ENCODE results near the gene RENBP.

DNA sequence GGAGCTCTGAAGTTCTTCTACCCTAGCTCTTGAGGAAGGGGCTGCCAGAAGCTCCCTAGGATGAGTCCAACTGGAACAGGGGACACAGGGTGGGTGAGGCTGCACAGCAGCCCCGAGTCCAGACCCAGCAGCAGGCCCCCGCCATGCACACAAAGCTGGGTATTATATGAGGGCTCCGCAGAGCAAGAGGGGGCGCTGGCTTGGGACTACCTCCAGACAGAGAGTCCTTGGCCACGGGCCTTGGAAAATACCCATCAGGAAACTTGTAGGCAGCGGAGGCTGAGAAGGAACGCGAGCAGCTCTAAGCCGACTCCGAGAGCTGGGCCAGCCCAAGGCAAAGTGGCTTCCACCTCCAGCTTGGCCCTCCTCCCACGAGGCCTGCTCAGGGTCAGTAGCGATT lies 19.1 kb upstream of the RENBP start:
- TF ChIP-seq POLR2AphosphoS5 (IDR thresholded peaks at IDR 0.05; ENCODE audit: borderline replicate concordance, low read depth, low read length) (no peak), EZH2 (IDR thresholded peaks at IDR 0.05) (no peak)
